Measurements from ENCODE around the gene ANKRD9. TPM values are rescaled to one million over a fixed set of nuclear protein-coding genes. Genes with fewer than 3 reads are reported as not detected.
A peak's percentile ranks its signal among the peaks of the same experiment; 100 is the strongest.

The ANKRD9 gene
- total and polyA plus RNA-seq, 7 donors = 22.7 to 126 (median 74.4) TPM

GRCh38 chr14:102486513-102487203, 22.9 kb downstream of the ANKRD9 start:
- 78 to 83% (median 82%) methylated on average over 17 of the region's 17 CpGs for WGBS, 3 donors
- DNase-seq (no peak), ATAC-seq (no peak)
- no peak for TF ChIP-seq CTCF (IDR thresholded peaks at IDR 0.05)
- intact Hi-C loops (cut with DNase I) = no loop called here
- H3K4me3 ChIP-seq = no peak overlapping the region
- H3K9me3 ChIP-seq = no peaks in the 10 kb centered on the region
- peaks cover 22% of the 10 kb centered on the region for H3K4me1 ChIP-seq
- no peaks in the 10 kb centered on the region for H3K27me3 ChIP-seq (ENCODE audit: insufficient read depth in 3 of 3, low read length in 2 of 3)
- no peaks in the 10 kb centered on the region for H3K36me3 ChIP-seq (ENCODE audit: insufficient read depth in 1 of 2, low read depth in 1 of 2)
- H3K27ac ChIP-seq = peak overlapping the region; percentile 68

GRCh38 chr14:102485693-102486512, 23.7 kb downstream of the ANKRD9 start:
- H3K27ac ChIP-seq = peak overlapping the region; percentile 68
- H3K27me3 ChIP-seq (ENCODE audit: insufficient read depth in 3 of 3, low read length in 2 of 3) = no peaks in the 10 kb centered on the region
- DNase-seq = no peak
- peak; percentile 58 to 85 (median 72) for ATAC-seq
- peaks cover 22% of the 10 kb centered on the region for H3K4me1 ChIP-seq
- no peaks in the 10 kb centered on the region for H3K9me3 ChIP-seq
- no peaks in the 10 kb centered on the region for H3K36me3 ChIP-seq (ENCODE audit: insufficient read depth in 1 of 2, low read depth in 1 of 2)
- WGBS, 3 donors = 45 to 74% (median 47%) methylated on average over 11 of the region's 11 CpGs
- intact Hi-C loops (cut with DNase I) = no loop called here
- TF ChIP-seq CTCF (IDR thresholded peaks at IDR 0.05) = no peak
- H3K4me3 ChIP-seq = no peak overlapping the region

- TF ChIP-seq CTCF (IDR thresholded peaks at IDR 0.05) = no peak
- Histone ChIP-seq H3K9me3 (no peaks in the 10 kb centered on the region), H3K4me3 (no peak overlapping the region), H3K27me3 (ENCODE audit: insufficient read depth in 3 of 3, low read length in 2 of 3) (no peaks in the 10 kb centered on the region), H3K36me3 (ENCODE audit: insufficient read depth in 1 of 2, low read depth in 1 of 2) (no peaks in the 10 kb centered on the region), H3K27ac (peak overlapping the region; percentile 68), H3K4me1 (peaks cover 28% of the 10 kb centered on the region)
- intact Hi-C loops (cut with DNase I) = no loop called here
- no peak for ATAC-seq
- DNase-seq = no peak
- 80 to 90% (median 82%) methylated on average over 5 of the region's 5 CpGs for WGBS, 3 donors
These were observed 25.3 kb downstream of the ANKRD9 start for GRCh38 chr14:102484316-102484715.

GRCh38 chr14:102481791-102482238, 27.8 kb downstream of the ANKRD9 start:
- Histone ChIP-seq H3K4me3 (no peak overlapping the region), H3K27me3 (ENCODE audit: insufficient read depth in 3 of 3, low read length in 2 of 3) (no peaks in the 10 kb centered on the region), H3K4me1 (peaks cover 31% of the 10 kb centered on the region), H3K9me3 (no peaks in the 10 kb centered on the region), H3K36me3 (ENCODE audit: insufficient read depth in 1 of 2, low read depth in 1 of 2) (no peaks in the 10 kb centered on the region), H3K27ac (peak overlapping the region; percentile 15)
- no peak for TF ChIP-seq CTCF (IDR thresholded peaks at IDR 0.05)
- intact Hi-C loops (cut with DNase I) = no loop called here
- peak in 1 of 4 donors; percentile 37 for ATAC-seq
- WGBS, 3 donors = 90 to 99% (median 92%) methylated on average over 8 of the region's 8 CpGs
- DNase-seq = no peak
